ENCODE measurements around the gene TBC1D16.
A peak's percentile ranks its signal among the peaks of the same experiment; 100 is the strongest.

Gene TBC1D16

DNA sequence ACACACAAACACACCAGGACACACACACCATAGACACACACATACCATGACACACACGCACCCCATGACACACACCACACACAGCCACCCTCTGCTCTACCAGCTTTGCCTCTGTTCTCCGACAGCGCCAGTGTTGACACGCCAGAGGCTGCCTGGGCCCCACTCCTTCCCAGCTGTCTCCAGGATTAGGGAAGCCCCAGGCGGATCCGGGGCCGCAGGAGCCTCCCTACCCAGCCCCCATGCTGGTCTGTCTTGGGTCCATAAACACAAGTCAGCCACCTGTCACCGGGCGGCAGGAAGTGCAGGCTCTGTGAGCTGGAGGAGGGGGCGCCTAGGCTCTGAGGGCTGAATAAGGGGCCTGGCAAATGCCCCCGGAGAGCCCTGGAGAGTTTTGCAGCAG lies 10.5 kb downstream of the TBC1D16 start:
- no peak for DNase-seq (ENCODE audit: low spot score)

DNA sequence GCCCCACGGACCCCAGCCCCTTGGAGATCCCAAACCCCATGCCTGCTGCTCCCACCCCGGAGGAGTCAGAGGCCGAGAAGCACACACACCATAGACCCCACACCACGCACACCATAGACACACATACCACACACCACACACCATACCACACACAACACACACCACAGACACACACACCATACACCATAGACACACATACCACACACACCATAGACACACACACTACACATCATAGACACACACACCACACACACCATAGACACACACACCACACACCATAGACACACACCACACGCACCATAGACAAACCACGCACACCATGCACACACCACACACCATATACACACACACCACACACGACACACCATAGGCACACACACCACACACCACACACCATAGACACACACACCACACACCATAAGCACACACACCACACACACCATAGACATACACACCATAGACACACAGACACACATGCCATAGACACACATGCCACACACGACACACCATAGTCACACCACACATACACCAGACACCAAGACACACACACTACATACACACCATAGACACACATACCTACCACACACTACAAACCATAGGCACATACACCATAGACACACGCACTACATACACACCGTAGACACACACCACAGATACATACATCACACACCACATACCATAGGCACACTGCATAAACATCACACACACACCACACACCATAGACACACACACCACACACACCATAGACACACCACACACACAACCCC lies 11.3 kb downstream of the TBC1D16 start:
- no peak for DNase-seq (ENCODE audit: low spot score)

DNA sequence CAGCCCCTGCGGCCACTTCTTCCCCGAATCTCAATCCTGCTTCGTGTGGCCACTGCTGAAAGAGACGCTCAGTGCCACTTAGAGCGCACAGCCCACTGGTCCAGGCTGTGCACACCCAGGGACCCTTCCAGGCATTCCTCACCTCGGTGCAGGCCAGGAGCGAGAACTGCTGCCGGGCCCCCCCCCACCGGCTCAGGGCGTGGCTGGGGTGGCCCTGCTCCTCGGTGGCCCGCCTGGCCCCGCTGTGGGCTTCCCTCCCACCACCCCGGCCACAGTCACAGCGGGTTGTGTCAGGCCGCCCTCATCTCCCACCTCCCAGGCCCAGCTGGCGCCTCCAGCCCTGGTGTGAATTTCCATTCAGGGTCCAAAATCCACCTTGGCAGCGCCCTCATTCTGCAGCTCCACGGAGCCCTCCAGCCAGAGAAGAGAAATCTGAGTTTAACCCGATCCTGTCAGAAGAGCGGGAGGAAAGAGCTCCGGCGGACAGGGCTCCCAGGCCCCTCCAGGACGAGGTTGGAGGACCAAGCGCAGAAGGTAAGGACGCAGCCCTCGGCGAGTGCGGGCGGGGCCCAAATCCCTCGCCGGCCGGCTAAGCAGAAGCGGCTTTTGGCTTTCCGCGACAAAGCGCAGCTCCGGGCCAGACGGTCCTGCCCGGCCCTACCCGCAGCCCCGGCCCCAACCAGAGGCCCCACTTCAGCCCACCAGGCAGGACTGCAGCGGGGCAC lies 12.0 kb downstream of the TBC1D16 start:
- DNase-seq (ENCODE audit: low spot score): no peak

GRCh38 chr17:80021600-80021999 lies 14.1 kb downstream of the TBC1D16 start:
- no peak for DNase-seq (ENCODE audit: low spot score)

DNA sequence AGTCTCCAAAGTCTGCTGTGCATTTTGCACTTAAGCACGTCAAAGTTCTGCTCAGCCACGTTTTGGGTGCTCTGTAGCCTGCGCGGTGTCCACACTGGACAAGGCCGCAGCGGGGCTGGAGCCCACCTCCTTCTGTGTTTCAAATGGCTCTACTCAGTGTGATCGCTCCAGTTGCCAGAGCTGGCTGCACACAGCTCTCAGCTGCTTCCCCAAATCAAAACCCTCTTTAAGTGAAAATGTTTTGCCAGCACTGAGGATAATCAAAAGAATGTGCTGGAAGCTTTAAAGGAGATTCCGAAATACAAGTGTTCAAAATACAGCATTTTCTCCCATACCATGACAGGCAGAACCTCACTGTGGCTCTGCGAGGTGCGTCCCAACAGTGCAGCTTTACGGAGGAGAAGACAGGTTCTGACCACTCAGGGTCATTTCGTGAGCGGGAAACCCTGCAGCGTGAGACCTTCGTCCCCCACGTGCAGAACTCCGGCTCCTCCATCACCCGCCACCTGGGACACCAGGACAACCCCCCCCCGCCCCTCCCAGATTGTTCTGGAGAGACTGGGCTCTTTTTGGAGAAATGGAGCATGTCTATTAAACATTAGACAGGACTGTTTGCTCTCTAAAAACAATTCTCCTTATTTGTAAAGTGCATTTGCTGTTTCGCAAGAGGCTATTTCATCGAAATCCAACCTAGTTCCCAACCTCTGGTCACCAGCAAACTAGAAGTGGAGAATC lies 16.6 kb downstream of the TBC1D16 start:
- no peak for DNase-seq (ENCODE audit: low spot score)

DNA sequence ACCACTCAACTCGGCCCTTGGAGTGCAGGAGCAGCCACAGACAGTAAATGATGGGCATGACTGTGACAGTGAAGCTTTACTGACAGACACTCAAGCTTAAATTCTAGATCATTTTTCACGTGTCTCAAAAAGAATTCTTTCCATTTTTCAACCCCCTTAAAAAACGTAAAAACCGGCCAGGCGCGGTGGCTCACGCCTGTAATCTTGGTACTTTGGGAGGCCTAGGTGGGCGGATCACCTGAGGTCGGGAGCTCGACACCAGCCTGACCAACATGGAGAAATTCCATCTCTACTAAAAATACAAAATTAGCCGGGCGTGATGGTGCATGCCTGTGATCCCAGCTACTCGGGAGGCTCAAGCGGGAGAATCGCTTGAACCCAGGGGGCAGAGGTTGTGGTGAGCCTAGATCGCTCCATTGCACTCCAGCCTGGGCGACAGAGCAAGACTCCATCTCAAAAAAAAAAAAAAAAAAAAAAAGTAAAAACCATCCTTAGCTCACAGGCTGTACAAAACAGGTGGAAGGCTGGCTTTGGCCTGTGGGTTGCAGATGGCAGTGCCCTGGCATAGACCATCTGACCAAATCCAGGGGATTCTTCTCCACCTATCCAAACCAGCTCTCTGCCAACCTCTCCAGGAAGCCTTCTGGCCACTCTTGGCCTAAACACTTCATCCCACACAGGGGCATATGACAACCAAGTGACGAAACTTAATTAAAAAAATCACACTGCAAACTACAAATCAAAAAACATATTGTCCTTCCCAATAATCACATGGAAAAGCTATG lies 18.3 kb downstream of the TBC1D16 start:
- DNase-seq (ENCODE audit: low spot score): no peak

GRCh38 chr17:80012765-80013741 lies 22.6 kb downstream of the TBC1D16 start:
- DNase-seq (ENCODE audit: low spot score): no peak

GRCh38 chr17:80011989-80012555 lies 23.6 kb downstream of the TBC1D16 start:
- no peak for DNase-seq (ENCODE audit: low spot score)

DNA sequence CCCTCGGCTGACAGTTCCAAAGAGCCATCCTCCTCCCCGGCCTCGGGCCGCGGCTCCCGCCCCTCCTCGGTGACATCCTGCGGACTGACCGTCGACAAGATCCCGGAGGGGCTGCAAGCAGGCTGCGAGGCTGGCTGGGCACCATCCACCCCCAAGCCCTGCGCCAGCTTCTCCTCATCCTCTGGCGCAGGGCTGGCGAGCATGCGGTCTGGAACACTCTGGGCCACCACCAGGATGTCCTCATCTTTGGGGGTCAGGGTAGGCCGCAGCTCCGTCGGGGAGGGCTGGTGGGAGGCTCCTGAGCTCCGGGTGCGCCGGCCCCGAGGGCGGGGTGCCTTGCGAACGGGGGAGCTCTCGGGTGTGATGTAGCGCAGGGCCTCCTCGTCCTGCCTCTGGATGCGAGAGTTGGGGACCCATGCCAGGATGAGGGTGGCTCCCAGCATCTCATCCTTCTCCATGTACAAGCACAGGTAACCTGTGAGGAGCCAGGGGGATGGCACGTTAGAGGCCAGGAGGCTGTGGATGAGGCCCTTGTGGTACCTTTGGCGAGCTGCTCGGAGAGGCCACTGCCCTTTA lies 25.3 kb downstream of the TBC1D16 start:
- no peak for DNase-seq (ENCODE audit: low spot score)

- no peak for DNase-seq (ENCODE audit: low spot score)
Measured at GRCh38 chr17:80009391-80010282, 26.0 kb downstream of the TBC1D16 start.

DNA sequence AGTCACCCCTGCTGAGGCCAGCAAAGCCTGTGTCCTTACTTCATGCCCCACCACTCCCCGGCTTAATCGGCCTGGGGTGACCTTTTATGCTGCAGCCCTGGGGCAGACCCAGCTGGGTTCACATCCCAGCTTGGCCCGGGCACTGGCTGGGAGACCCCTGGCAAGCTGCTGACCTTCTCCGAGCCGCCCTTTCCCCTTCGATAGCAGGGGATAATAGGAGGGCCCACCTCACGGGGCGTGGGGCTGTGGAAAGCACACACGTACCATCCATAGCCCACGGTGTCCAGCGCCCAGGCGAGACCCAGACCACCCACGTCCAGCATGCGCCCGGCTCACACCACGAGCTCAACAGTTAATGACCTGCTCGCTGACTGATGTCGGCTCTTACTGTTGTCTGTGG lies 26.8 kb downstream of the TBC1D16 start:
- DNase-seq (ENCODE audit: low spot score): no peak

GRCh38 chr17:80008383-80008840 lies 27.3 kb downstream of the TBC1D16 start:
- DNase-seq (ENCODE audit: low spot score): peak; percentile 86

DNA sequence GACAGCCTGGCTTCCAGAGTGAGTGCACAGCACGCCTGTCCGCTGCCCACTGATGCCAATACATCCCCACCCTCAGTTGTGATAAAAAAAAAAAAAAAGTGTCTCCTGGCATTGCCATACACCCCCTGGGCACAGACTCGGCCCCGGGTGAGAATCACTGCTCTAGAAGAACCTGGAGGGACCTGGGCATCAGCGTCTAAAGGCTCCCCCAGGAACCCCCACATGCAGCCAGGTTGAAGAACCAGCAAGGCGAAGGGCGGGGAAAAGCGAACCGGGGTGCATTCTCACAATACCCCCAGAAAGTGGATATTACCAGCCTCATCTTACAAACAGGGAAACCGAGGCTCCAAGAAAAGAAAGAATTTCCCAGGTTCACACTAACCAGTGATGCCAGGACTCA lies 27.7 kb downstream of the TBC1D16 start:
- DNase-seq (ENCODE audit: low spot score): no peak

- no peak for DNase-seq (ENCODE audit: low spot score)
Measured at GRCh38 chr17:80006811-80007752, 28.6 kb downstream of the TBC1D16 start.

DNA sequence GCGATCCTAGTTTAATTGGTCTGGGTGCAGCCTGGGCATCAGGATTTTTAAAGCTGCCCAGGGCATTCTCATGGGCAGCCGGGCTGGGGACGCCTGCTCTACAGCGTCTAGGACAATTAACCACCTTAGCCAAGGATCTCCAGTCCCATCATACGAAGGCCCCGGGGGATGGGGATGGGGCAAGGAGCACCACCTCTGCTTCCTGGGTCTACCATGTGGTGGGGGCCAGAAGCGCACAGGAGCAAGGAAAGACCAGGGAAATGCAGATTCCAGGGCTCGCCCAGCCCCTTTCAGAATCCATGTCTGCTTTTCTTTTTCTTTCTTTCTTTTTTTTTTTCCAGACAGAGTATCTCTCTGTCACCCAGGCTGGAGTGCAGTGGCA lies 29.3 kb downstream of the TBC1D16 start:
- no peak for DNase-seq (ENCODE audit: low spot score)

DNA sequence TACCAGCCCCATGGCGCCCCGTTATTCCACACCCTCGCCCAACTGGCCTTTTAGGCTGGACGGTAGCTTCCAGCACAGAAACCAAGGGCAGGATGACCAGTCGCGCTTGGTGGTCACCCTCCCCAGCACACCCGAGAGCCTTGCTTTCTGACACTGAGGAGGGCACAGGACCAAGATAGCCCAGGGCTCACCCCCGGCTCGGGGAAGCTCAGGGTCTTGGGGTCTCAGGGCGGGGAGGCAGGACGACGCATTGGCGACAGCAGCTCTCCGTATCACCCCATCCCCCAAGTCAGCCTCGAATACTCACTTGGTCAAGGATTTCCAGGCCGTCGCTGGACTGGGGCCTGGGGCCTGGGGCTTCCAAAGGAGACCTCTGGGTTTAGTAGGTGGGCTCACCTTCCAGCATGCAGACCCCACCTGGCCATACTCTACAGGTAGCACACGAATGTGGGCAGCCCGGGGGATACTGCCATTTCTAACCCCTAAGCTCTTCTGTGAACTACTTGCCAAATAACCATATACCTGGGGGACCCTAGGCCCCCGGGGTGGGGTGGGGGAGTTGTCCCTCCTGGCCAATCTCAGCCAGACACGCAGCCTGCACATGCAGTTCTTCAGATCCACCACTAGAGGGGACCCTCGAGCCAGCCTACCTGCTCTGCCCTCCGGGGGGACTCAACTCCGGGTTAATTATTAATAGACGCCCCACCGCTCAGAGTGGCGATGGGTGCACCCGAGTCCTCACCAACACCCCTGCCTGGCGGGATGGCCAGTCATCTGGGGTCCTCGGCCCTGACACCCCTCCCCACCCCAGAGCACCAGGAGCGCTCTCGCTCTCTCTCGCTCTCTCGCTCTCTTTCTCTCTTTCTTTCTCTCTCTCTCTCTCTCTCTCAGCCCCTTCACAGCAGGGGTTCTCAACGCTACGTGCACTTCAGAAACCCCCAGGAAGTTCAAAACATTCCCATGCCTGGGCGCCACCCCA lies 30.0 kb downstream of the TBC1D16 start:
- peak; percentile 71 for DNase-seq (ENCODE audit: low spot score)

DNA sequence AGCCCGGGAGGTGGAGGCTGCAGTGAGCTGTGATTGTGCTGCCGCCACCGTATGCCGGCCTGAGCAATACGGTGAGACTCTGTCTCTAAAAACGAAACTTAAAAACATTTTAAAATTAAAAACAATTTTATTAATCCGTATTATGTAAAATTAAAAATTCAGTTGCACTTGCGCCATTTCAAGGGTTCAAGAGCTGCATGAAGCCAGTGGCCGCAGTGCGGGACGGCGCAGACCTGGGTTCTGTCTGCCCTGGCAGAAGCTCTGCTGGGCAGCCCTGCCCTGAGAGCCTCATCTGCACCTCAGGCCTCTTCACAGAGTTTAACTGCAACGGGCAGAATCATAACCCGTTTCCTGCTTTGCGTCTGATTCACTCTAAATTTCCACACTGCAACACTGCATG lies 31.7 kb downstream of the TBC1D16 start:
- no peak for DNase-seq (ENCODE audit: low spot score)
